Cerebellar nuclear complex (tissue), 1 donor: ENCODE measurements around the gene OS9.

Experiments used
- DNase-seq, 2 experiments: peaks; one replicate each; lab custom pipeline; 2025; lab: John Stamatoyannopoulos, UW

Gene OS9

DNA sequence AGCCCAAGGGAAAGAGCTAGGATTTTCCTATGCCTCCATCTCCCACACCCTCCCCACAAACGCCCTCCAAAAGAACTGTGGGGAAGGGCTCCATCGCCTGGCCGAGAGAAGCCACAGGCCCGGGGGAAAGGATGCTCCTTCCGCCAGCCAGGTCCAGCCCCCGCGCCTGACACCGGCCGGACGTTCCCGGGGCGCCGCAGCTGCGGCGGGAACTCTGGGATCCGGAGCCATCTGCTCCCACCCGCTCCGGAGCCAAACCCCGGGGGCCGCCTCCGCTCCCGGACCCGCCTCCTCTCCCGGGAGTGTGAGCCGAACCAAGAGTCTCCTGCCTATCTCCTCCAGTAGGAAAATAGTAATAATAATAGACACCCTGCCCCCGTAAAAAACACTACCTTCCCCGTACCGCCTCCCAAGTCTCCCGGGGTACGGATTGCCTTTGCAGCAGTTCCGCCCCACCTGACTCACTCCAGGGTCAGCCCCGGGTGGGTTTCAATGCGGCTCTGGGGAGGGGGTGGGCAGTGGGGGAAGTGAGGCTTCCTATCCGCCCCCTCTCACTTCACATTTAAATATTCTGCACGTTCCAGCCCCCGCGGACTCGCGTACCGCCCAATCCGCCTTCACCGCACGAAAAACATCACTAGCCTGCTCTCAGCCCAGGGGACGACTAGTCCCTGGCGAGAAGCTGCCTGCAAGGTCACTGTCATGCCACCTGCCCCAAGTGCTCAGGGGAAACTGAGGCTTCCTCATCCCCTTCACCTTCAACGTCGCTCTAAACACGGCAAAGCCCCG is 42.2 kb downstream of the OS9 start:
- peak; percentile 32 to 73 for DNase-seq

DNA sequence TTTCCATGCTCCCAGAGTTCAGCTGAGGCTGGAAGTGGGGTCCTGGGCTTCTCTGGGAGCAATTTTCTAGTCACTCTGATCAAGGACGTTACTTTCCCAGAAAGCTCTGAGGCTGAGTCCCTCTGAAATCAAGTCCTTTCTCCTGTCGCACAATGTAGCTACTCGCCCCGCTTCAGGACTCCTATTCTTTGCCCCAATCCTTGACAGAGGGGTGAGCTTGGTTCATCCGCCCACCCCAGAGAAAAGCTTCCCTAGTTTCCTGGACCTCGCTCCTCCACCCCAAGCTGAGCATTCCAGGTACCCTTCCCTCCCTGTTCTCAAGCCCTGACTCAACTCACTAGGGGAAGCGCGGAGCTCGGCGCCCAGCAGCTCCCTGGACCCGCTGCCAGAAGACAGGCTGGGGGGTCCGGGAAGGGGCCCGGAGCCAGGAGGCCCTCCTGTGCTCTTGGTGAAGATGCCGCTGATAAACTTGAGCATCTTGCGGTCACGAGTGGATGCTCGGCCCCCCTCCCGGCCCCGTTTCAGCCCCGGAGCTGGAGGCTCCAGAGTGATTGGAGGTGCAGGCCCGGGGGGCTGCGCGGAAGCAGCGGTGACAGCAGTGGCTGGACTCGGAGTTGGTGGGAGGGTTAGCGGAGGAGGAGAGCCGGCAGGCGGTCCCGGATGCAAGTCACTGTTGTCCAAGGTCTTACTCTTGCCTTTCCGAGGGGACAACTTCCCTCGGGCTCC is 43.0 kb downstream of the OS9 start:
- no peak for DNase-seq

DNA sequence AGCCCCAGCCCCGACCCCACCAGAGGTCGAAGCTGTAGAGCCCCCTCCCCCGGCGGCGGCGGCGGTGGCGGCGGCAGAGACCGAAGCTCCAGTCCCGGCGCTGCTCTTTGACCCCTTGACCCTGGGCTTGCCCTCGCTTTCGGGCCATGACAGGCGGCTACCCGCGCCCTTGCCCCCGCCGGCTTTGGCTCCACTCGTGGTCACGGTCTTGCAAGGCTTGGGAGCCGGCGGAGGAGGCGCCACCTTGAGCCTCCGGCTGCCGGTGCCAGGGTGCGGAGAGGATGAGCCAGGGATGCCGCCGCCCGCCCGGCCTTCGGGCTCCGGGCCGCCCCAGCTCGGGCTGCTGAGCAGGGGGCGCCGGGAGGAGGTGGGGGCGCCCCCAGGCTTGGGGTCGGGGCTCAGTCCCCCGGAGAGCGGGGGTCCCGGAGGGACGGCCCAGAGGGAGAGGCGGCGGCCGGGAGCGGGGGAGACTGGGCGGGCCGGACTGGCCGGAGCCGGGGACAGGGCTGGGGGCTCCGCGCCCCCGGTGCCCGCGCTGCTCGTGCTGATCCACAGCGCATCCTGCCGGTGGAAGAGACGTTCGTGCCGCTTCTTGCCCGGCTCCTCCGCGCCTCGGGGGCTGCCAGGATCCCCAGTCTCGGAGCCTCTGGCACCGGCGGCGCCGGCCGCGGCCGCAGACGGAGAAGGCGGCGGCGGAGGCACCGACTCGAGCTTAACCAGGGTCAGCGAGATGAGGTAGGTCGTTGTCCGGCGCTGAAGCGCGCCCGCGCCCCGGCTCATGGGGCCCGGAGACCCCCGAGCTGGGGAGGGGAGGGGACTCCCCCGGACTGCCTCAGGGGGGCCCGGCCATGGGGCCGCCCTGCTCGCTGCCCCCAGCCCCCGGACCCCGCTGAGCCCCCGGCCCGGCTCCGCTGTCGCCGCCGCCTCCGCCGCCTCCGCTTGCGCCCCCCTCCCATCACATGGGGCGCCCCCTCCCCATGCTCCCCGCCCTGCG is 43.8 kb downstream of the OS9 start:
- no peak for DNase-seq

DNA sequence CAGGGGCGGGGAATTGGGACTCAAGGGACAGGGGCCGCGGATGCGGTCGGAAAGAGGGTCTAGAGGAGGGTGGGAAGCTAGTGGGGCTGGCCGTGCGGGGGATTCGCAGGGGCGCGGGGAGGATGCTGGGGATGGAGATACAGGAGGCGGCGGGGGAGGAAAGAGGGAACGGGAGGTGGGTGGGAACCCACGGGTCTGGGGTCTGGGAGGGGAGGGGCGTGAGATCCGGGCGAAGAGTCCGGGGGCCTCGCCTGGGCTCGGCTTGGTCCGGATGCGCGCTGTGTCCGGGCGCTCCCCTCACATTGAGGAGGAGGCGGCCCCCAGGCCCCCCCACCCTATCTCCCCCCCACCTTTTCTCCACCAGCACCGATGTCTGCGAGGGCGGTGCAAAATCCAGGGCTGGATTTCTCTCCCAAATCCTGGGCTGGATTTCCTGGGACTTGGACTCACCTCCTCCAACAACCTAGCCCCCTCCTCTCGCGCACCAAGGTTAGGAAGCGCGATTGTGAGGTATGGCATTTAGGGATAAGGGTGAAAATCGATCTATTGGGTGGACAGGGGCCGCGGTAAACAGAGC is 44.8 kb downstream of the OS9 start, which contains the start of gene AGAP2:
AGAP2 (minus strand) TSS at position 82 of the 577 bp plus-strand sequence. CDS start 496 bp downstream, outside the sequence.
- peak; percentile 29 to 65 for DNase-seq

DNA sequence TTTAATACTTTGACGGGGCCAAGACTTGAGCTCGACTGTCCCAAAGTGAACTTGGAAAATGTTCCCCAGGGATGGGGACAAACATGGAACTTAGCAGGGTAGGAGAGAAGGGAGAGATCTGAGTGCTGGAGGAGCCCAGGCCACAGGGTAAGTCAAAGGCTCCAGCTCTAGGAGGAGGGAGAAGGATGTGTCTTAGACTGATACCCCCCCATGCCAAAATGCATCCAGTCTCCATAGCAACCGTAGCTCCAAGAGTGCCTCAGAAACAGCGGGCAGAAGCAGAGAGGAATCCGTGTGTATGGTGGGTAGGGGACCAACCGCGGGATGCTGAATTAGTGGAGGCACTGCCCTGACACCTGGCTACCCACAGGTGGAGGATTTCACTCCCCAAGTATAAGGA is 45.5 kb downstream of the OS9 start:
- DNase-seq, result no peak

DNA sequence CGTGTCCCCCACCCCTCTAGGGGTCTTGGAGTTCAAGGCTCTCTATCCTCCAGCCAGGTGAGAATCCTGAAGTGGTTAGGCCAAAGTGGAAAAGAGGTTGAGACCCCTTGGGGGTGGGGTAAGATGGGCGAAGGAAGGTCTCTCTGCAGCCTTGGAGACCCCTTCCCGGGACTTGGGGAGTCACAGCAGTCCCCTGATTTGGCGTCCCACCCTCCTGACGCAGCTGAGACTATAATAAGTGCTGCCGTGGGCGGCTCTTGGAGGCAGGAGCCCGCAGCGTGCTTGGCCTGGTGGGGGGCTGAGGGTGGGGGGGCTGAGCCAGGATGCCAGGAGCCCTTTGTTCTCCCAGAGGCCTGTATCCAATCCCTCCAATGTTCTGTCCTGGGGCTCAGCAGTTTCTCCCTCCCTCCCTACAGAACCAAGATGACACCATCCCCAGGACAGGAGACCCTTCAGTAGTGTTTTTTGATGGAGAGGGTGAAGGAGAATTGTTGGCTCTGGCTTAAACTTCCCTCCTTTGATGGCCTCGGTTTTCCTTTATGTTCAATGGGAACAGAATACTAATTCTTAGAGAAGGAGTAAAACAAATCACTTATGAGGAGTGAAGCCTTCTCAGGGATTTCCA is 46.1 kb downstream of the OS9 start:
- no peak for DNase-seq

DNA sequence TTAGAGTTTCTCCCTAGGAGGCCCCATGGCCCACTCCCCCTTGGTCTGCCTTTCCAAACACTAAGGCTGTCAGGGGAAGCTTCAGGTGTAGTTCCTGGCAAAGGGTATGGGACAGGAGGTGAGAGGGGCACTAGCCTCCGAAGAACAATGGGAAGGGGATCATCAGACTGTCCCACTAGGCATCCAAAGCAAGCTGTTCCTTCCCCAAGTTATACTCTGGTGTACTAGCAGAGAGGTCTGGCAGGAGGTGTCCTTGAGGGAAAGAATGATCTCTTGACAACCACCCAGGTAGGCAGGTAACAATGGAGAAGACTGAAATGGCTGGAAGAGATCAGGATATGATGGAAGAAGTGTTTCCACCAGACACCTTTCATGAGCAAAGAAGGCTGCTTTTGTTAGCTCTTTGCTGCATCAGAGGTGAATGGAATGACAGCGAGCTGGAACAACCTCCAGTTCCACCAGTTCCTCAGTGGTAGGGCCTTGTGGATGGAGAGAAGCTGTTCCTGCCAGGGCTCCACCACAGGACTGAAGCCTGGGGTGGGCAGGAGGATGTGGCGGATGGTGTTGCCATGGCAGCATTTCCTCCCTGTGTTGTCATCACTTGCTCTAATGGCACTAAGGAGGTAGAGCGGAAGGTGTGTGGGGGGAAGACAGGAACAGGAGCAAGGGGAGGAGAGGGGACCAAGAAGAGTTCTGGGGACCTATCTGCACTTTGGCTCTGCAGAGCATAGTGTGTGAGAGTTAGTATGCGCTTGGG is 46.9 kb downstream of the OS9 start:
- no peak for DNase-seq

DNA sequence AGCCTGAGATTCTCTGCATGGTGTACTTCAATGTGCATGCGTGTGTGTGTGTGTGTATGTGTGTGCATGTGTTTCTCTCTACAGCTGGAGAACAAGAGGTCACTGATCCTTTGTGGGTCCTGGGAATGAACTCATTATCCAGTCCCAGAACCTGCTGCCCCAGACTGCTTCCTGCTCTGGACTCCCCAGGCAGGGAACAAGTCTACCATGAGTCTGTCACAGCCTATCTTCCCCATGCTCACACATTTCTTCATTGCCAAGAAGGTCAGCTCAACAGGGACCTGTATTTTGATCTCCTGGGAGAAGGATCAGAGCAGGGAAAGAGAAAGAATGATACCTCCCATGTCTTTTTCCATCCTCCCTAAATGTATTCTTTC is 47.5 kb downstream of the OS9 start:
- DNase-seq, result no peak

DNA sequence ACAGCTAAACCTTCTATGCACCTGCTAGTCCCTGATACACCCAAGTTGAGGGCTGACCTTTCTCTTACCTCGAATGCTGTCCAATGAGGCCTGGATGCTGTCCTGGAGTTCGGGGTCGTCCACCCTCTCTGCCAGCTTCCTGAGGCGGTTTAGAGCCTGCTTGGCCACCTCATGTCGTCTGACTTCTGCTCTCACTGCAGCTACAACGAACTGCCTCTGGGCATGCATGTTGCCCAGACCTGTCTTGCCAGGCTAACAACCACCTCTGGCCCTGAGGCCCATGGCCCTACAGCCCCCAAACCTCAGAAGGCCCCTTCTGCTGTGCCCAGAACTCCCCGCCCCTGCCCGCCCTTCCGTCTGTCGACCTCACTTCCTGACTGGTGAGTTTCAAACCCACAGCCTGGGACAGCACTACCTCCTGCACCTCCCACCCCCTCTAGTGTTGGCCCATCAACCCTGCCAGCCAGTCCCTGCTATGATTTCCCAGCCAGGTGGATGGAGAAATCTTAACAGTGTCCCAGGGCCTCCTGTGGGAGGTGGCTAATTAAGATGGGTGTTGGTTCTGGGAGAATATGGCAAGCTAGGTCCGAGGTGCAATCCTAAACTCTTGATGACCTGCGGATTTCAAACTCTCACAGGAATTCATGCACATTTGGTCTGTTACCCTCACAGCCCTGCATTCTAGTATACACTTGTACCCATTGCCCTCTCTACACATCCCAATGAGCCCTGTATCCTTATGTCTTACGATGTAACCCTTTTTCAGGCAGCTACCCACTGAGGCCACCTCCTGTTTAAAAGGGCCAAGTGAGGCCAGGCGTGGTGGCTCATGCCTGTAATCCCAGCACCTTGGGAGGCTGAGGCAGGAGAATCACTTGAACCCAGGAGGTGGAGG is 48.2 kb downstream of the OS9 start:
- DNase-seq, result no peak

DNA sequence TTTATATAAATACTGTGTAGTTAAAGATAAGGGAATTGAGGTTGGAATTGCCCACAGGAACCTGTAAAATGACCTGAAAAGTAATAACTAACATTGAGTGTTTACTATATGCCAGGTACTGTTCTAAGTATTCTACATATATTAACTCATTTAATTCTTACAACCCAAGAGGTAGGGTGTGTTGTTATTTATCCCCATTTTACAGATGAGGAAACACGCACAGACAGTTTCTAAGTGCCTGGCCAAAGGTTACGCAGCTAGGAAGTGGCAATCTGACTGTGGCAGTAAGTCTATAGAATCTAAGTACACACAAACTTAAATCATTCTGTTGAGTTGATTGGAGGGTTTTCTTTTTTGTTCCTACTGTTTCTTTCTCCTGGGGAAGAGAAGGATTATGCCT is 49.8 kb downstream of the OS9 start:
- no peak for DNase-seq

DNA sequence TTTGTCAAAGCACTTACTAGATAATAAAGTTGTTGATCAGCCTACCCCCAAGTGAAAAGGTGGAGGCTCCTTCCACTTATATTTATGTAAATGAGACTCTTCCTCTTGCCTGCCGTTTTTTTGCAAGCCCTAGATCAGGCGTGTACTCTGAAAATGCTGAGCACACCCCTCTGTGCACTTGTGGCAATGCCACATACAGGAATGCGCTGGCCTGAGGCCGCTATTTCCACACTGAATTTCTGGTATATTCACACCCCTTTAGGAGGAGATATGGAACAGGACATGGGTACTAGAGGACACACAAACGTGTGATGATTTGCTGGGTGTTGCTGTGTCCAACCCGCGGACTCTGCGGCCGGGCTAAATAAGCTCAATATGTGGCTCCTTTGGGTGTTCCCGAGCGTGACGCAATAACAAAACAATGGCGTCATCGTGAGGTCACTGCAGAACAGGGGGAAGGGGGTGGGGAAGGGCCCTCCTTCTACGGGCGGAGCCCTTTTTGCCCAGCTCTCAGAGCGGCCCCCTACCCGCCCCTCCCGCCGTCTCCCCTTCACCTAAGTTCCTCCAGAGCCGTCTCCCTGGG is 50.4 kb downstream of the OS9 start:
- DNase-seq, result no peak

DNA sequence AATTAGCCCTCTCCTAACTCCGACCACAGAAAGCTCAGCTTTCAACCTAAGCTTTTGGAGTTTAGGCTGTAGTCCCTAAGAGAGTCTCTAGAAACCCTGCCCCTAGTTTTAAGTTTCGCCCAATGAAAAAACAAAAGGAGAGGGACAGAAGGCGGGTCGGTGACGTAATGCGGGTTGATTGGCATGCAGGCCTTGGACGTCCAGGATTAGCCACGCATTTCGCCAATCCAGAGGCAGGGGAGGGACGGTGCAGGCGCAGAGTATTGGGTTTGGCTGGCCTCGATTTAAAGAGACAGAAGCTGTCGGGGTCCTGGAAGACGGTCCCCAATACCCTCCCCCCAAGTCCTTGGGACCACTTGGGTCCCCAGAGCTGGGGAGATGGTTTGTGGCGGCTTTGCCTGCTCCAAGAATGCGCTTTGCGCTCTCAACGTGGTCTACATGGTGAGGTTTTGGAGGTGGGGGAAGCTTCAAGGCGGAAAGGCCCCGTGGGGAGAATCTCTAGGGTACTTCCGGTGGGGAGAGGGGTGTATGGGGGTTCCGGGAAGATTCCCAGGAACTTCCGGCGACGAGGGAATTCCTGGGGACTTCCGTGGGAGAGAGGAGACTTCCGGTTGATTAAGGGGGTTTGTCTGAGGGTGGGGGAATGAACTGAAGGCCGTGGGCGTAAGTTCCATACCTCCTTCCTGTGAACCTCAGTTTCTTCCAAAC is 51.0 kb downstream of the OS9 start, which contains the start of gene TSPAN31:
TSPAN31 (plus strand) TSS at position 263 of the 708 bp plus-strand sequence; CDS start at position 379, 116 bp downstream.
- DNase-seq, result peak; percentile 94 to 97

DNA sequence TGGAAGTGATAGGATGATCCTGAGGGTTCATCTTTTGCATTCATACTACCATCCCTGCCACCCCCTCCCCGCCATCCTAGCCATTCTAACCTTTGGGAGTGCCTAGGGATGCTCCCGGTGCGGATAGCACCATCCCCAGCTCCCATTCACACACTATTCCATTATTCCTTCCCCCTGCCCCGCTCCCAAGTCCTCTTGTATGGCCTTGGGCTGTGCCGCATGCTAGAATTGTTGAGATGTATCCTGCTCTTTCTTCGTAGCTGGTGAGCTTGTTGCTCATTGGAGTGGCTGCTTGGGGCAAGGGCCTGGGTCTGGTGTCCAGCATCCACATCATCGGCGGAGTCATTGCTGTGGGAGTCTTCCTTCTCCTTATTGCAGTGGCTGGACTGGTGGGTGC is 51.6 kb downstream of the OS9 start:
- DNase-seq, result no peak

DNA sequence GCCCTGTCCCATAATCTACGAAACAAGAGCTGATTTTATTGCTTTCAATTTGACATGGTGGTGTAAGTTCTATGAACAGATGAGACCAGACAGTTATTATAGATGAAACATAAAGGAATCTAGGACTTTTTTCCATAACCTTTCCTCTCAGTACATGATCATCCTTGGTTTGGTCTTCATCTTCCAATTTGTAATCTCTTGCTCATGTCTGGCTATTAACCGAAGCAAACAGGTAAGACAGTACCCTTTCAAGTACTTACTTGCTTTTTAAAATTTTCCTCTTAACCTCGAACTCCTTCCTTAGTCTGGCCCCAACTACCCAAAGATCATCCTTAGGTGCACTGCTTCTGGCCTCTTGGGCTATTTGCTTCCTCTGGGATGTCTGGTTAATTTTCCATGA is 52.1 kb downstream of the OS9 start:
- no peak for DNase-seq

DNA sequence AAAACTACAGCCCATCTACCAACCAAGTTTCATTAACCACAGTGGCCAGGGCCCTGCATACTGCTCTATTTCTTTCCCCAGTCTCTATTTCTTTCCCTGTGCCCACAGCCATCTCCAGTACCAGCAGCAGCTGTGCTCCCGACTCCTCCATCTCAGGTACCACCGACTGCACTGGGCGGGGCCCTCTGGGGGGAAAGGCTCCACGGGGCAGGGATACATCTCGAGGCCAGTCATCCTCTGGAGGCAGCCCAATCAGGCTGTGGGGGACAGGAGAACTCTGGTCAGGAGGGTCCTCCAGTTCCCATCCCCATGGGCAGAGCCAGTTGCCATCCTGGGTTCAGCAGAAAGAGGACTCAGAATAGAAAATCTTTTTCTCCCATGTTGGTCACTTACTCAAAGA is 55.1 kb downstream of the OS9 start:
- no peak for DNase-seq

DNA sequence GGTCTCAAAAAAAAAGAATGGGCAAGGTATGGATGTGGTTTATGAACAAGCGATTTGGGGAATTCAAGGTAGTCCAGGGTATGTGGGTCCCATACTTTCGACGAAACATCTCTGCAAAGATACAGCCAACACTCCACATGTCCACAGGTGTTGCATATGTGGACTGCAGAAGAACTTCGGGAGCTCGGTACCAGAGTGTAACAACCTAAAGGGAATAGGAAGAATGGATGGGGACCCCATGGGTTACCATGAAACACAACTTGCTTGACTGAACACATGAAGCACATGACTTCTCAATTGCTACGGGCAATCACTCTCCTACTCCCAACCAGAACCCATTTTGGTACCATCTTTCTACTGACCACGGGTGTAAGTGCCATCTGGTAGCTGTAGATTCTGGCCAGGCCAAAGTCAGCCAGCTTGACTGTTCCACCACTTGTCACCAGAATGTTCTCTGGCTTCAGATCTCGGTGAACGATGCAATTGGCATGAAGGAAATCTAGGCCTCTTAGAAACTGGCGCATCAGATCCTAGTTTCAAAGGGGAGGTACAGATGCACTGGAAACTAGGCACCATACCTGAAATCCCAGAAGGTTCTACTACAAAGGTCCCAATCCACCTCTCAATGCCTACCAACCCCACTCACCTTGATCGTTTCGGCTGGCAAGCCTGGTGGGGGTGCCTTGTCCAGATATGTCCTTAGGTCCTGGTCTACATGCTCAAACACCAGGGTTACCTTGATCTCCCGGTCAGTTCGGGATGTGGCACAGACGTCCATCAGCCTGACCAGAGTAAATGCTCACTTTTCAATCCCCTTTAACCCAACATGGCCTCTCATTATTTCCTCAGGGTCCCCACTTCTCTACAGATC is 56.9 kb downstream of the OS9 start:
- DNase-seq, result no peak

DNA sequence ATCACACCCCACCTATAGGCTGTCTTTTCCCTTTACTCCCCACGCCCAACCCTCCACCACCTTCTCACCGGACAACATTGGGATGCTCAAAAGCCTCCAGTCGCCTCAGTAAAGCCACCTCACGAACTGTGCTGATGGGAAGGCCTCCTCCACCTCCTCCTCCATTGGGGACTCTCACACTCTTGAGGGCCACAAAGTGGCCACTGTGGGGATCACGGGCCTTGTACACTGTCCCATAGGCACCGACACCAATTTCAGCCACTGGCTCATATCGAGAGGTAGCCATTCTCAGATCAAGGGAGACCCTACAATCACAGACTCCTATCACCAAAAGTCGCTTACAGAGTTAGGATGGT is 57.5 kb downstream of the OS9 start:
- DNase-seq, result no peak
